Breast epithelium (tissue), 4 donors: Measurements from ENCODE around the gene ANO3. TPM values are rescaled to one million over a fixed set of nuclear protein-coding genes. Genes with fewer than 3 reads are reported as not detected.

ENCODE experiments used
- DNase-seq, 2 donors: peaks; one replicate each; pipeline ENCODE4 v3.0.0-alpha.2; 2019; ENCODE audit warnings: low spot score in 2 of 2
- H3K27ac ChIP-seq, 2 donors: fragments of 200-600 bp; sonication (generic) in 1 of 2; one replicate each; pipeline ENCODE4 v1.5.1; 2016 to 2019; ENCODE audit warnings: mild to moderate bottlenecking in 1 of 2
- H3K27me3 ChIP-seq, 2 donors: fragments of 200-600 bp; sonication (generic) in 1 of 2; one replicate each; pipeline versions ENCODE4 v1.5.1 to v1.6.0; 2017 to 2019; ENCODE audit warnings: control low read depth in 1 of 2, mild to moderate bottlenecking in 1 of 2
- H3K36me3 ChIP-seq: fragments of 200-600 bp; one replicate; pipeline ENCODE4 v1.5.1; 2019
- H3K4me1 ChIP-seq, 2 donors: fragments of 200-600 bp; sonication (generic); one replicate each; pipeline ENCODE4 v1.5.1; 2016 to 2019; ENCODE audit warnings: control low read depth in 1 of 2
- H3K4me3 ChIP-seq, 3 donors: fragments of 200-600 bp; sonication (generic); 1 replicate in 2 of 3; 2 replicates in 1 of 3; pipeline ENCODE4 v1.5.1; 2016 to 2019; ENCODE audit warnings: mild to moderate bottlenecking in 3 of 3, moderate library complexity in 2 of 3
- H3K9me3 ChIP-seq, 2 donors: fragments of 200-600 bp; sonication (generic) in 1 of 2; one replicate each; pipeline ENCODE4 v1.5.1; 2016 to 2019; ENCODE audit warnings: control low read depth in 1 of 2
- POLR2A ChIP-seq: fragments of 450-650 bp; IDR thresholded peaks from one replicate; pipeline ENCODE4 v1.6.1; 2016; ENCODE audit warnings: antibody characterized with exemption, mild to moderate bottlenecking, moderate library complexity
- POLR2AphosphoS5 ChIP-seq, 3 donors: sonication (generic); formaldehyde crosslinking; IDR thresholded peaks; one replicate each; pipeline ENCODE4 v1.6.1; 2017; ENCODE audit warnings: antibody characterized with exemption in 3 of 3
- intact Hi-C: fragments of 100-400 bp; cut with DNase I; formaldehyde crosslinking; loops from one replicate; pipeline ENCODE4 v1.15.1; 2023; ENCODE audit warnings: low total_unique reads
- total RNA-seq, 3 donors: library from RNA; depleted of rRNA; stranded (reverse); fragments of >200 nt; gene quantifications; one replicate each; pipeline ENCODE4 v1.1.0, GENCODE V29; 2016
- TF ChIP-seq, protein P1 (sequence below), 3 donors: fragments of 450-650 bp; IDR thresholded peaks; one replicate each; pipeline ENCODE4 v1.5.1; 2016 to 2017; ENCODE audit warnings: antibody characterized with exemption in 3 of 3, mild to moderate bottlenecking in 3 of 3, moderate library complexity in 3 of 3

ANO3 gene
- total RNA-seq, 3 donors from 2014 or later: 0.29 to 9.0 (median 0.66) TPM

DNA sequence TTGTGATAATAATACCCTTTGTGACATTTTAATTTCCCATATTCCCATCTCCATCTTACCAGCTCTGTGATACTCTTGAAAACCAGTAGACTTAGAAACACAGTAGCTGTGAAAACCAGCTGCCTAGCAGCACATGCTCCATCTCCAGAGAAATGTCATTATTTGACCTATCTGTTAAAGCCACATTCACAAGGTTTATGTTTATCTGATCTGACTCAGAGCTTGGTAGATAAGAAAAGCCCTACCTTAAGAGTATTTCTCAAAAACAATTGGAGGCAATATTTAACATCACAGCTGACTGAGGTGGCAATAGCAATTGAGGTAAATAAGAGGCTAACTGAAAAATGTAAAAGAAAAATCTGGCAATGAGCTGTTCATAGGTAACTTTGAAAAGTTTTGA is 8.1 kb upstream of the ANO3 start:
- no peak for DNase-seq
- Histone ChIP-seq H3K27me3 (no peaks in the 10 kb centered on the region), H3K27ac (no peak overlapping the region), H3K9me3 (no peaks in the 10 kb centered on the region), H3K4me3 (no peak overlapping the region), H3K36me3 (no peaks in the 10 kb centered on the region), H3K4me1 (no peaks in the 10 kb centered on the region)
- no peak for TF ChIP-seq POLR2AphosphoS5 (IDR thresholded peaks at IDR 0.05)
- no peak for TF ChIP-seq POLR2A
- TF ChIP-seq, protein P1, sequence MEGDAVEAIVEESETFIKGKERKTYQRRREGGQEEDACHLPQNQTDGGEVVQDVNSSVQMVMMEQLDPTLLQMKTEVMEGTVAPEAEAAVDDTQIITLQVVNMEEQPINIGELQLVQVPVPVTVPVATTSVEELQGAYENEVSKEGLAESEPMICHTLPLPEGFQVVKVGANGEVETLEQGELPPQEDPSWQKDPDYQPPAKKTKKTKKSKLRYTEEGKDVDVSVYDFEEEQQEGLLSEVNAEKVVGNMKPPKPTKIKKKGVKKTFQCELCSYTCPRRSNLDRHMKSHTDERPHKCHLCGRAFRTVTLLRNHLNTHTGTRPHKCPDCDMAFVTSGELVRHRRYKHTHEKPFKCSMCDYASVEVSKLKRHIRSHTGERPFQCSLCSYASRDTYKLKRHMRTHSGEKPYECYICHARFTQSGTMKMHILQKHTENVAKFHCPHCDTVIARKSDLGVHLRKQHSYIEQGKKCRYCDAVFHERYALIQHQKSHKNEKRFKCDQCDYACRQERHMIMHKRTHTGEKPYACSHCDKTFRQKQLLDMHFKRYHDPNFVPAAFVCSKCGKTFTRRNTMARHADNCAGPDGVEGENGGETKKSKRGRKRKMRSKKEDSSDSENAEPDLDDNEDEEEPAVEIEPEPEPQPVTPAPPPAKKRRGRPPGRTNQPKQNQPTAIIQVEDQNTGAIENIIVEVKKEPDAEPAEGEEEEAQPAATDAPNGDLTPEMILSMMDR (IDR thresholded peaks at IDR 0.05): no peak
- intact Hi-C loops: no loop called here

DNA sequence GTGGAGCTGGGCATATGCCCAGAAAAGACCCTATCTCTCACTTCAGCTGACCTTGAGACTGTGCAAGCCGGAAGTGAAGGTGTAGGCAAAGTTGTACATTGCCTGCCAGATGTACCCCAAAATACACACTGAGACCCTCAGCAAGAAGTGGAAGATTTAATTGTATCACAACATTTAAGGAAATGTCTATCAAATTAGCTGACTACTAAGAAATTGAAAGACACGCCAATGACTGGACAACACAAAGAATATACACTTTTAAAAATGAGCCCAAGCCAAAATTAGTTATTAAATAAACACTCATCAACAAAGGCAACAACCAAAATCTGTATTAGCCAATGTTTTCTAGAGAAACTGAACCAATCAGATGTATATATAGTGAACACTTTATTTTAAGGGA is 7.7 kb upstream of the ANO3 start:
- no peak for TF ChIP-seq POLR2A
- TF ChIP-seq POLR2AphosphoS5 (IDR thresholded peaks at IDR 0.05): no peak
- TF ChIP-seq, protein P1 (IDR thresholded peaks at IDR 0.05): no peak
- no peak for DNase-seq
- Histone ChIP-seq H3K9me3 (no peaks in the 10 kb centered on the region), H3K27ac (no peak overlapping the region), H3K4me3 (no peak overlapping the region), H3K4me1 (no peaks in the 10 kb centered on the region), H3K27me3 (no peaks in the 10 kb centered on the region), H3K36me3 (no peaks in the 10 kb centered on the region)
- intact Hi-C loops: no loop called here

DNA sequence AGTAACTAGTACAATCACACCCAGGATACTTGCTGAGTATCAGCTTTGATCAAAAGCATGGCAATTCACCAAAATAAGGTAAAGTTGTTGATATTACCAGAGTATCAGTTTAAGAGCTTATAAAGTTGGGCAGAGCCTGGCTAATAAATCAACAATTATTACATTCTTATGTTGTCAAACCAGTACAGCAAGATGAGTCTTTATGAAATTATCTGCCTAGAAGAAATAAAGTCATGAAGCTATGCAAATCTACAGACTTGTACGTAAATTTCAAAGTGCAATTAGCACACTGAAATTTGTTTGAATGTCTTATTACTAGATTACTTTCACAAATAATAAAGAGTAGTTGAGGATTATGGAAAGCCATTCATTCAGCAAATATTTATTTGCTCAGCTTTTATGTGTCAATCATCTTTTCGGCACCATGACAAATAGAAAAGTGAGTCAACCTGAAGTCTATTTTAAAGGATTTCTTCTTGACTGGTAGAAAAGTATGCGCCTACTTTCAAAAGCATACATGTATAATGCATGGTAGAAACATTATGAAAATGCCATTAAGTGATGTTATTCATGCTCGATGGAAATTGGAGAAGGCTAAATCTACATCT is 5.0 kb upstream of the ANO3 start:
- Histone ChIP-seq H3K27ac (no peak overlapping the region), H3K27me3 (peaks cover 0 to 5% of the 10 kb centered on the region in 2 donors), H3K4me3 (no peak overlapping the region), H3K4me1 (no peaks in the 10 kb centered on the region), H3K36me3 (no peaks in the 10 kb centered on the region), H3K9me3 (no peaks in the 10 kb centered on the region)
- TF ChIP-seq, protein P1 (IDR thresholded peaks at IDR 0.05): no peak
- TF ChIP-seq POLR2A (no peak), POLR2AphosphoS5 (IDR thresholded peaks at IDR 0.05) (no peak)
- DNase-seq: no peak
- intact Hi-C loops: no loop called here

DNA sequence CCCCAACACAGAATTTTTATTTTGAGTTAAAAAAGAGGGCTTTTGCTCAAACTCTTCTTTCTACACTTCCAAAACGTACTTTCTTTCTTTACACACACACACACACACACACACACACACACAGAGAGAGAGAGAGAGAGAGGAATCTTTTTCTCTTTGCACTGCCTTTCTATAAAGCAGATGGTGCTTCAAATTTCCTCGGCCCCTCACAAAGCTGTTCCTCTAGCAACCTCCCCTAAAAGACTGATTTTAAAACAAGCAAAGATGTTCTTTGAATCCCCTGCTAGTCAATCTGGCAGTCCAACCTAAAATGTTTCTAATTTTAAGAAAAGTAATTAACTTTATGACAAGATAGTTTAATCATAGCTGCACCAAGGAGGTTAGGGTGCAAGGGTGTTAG is 2.7 kb upstream of the ANO3 start:
- Histone ChIP-seq H3K9me3 (no peaks in the 10 kb centered on the region), H3K36me3 (no peaks in the 10 kb centered on the region), H3K27me3 (peaks cover 0 to 10% of the 10 kb centered on the region in 2 donors), H3K4me3 (no peak overlapping the region), H3K27ac (no peak overlapping the region), H3K4me1 (no peaks in the 10 kb centered on the region)
- intact Hi-C loops: no loop called here
- no peak for DNase-seq
- TF ChIP-seq, protein P1 (IDR thresholded peaks at IDR 0.05): no peak
- TF ChIP-seq POLR2AphosphoS5 (IDR thresholded peaks at IDR 0.05) (no peak), POLR2A (no peak)

DNA sequence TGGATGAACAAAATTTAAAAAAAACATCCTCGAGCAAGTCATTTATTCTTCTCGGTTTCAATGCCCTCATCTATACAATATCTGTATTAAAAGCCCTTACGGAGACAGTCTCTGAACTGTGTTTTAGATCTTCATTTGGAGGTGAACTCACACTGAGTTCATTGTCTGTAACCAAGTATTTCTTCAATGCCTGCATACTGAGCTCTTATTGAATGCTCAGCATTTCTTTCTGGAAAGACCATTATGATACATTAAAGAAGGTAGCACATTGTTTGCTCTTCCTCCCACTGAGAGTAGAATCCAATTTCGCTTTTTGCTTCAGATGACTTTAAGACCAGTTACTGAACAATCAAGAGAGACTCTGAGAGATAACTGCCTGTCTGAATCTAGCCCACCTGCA is 1.7 kb upstream of the ANO3 start:
- TF ChIP-seq POLR2A: no peak
- no peak for TF ChIP-seq POLR2AphosphoS5 (IDR thresholded peaks at IDR 0.05)
- TF ChIP-seq, protein P1 (IDR thresholded peaks at IDR 0.05): no peak
- intact Hi-C loops: no loop called here
- H3K9me3 ChIP-seq: no peaks in the 10 kb centered on the region
- no peak for DNase-seq
- H3K27me3 ChIP-seq: peaks cover 0 to 10% of the 10 kb centered on the region in 2 donors
- H3K4me1 ChIP-seq: no peaks in the 10 kb centered on the region
- H3K4me3 ChIP-seq: no peak overlapping the region
- H3K36me3 ChIP-seq: no peaks in the 10 kb centered on the region
- H3K27ac ChIP-seq: no peak overlapping the region
